ENCODE results near the gene CIDEA. TPM values are rescaled to one million over a fixed set of nuclear protein-coding genes. Genes with fewer than 3 reads are reported as not detected.

Gene CIDEA
- total RNA-seq, 2 donors from 2014 or later, result 56.7 TPM; not detected in 1

DNA sequence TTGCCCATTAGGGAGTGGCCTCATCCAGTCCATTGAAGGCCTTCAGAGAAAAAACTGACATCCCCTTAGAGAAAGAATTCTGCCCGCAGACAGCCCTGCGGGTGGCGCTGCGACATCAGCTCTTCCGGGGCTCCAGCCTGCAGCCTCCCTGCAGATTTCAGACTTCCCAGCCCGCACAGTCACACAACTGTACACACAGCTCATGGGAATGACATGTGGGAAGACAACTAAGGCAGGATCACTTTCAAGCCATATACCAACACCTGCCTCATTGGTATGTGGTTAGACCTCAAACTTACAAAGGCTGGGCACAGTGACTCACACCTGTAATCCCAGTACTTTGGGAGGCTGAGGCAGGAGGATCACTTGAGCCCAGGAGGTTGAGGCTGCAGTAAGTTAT is 29.1 kb downstream of the CIDEA start:
- ATAC-seq, result no peak
- peak in 1 of 4 donors; percentile 20 for DNase-seq
- no peak overlapping the region for H3K4me3 ChIP-seq
- TF ChIP-seq POLR2A (IDR thresholded peaks at IDR 0.05), result no peak
- TF ChIP-seq, protein P1, sequence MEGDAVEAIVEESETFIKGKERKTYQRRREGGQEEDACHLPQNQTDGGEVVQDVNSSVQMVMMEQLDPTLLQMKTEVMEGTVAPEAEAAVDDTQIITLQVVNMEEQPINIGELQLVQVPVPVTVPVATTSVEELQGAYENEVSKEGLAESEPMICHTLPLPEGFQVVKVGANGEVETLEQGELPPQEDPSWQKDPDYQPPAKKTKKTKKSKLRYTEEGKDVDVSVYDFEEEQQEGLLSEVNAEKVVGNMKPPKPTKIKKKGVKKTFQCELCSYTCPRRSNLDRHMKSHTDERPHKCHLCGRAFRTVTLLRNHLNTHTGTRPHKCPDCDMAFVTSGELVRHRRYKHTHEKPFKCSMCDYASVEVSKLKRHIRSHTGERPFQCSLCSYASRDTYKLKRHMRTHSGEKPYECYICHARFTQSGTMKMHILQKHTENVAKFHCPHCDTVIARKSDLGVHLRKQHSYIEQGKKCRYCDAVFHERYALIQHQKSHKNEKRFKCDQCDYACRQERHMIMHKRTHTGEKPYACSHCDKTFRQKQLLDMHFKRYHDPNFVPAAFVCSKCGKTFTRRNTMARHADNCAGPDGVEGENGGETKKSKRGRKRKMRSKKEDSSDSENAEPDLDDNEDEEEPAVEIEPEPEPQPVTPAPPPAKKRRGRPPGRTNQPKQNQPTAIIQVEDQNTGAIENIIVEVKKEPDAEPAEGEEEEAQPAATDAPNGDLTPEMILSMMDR (IDR thresholded peaks at IDR 0.05), result peak in 2 of 7 experiments; percentile 6
- intact Hi-C loops (cut with DNase I), result no loop called here
- H3K27ac ChIP-seq, result no peak overlapping the region
- H3K36me3 ChIP-seq (replicated peaks in 1 of 2; ENCODE audit: insufficient read depth in 1 of 2, low read depth in 2 of 2), result no peaks in the 10 kb centered on the region
- H3K27me3 ChIP-seq, result no peaks in the 10 kb centered on the region
- peaks cover 12% of the 10 kb centered on the region for H3K4me1 ChIP-seq
- no peaks in the 10 kb centered on the region for H3K9me3 ChIP-seq
- WGBS, 2 donors, result 44 to 46% methylated on average over 6 of the region's 6 CpGs

DNA sequence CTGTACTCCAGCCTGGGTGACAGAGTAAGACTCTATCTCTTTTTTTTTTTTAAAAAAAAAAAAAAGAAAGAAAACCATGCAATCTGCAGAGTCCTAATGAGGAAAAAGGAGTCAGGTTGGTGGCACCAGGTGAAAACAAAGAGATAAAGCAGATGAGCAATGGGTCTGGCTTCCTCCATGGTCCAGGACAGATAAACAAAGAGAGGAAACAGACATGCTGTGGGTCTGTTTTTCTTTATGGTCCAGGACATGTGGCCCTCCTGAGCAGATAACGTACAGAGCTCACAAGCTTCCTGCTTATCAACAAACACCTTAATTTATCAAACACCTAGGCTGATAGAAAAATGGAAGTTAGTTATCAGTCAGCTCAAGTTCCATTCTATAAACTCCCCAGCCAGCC is 29.5 kb downstream of the CIDEA start:
- Histone ChIP-seq H3K36me3 (replicated peaks in 1 of 2; ENCODE audit: insufficient read depth in 1 of 2, low read depth in 2 of 2) (no peaks in the 10 kb centered on the region), H3K9me3 (no peaks in the 10 kb centered on the region), H3K27me3 (no peaks in the 10 kb centered on the region), H3K4me3 (no peak overlapping the region), H3K4me1 (peaks cover 16% of the 10 kb centered on the region), H3K27ac (no peak overlapping the region)
- DNase-seq (no peak), ATAC-seq (no peak)
- no peak for TF ChIP-seq POLR2A (IDR thresholded peaks at IDR 0.05)
- TF ChIP-seq, protein P1 (IDR thresholded peaks at IDR 0.05), result no peak
- WGBS, 2 donors, result 47 to 70% methylated on average over 1 of the region's 1 CpG
- intact Hi-C loops (cut with DNase I), result no loop called here

DNA sequence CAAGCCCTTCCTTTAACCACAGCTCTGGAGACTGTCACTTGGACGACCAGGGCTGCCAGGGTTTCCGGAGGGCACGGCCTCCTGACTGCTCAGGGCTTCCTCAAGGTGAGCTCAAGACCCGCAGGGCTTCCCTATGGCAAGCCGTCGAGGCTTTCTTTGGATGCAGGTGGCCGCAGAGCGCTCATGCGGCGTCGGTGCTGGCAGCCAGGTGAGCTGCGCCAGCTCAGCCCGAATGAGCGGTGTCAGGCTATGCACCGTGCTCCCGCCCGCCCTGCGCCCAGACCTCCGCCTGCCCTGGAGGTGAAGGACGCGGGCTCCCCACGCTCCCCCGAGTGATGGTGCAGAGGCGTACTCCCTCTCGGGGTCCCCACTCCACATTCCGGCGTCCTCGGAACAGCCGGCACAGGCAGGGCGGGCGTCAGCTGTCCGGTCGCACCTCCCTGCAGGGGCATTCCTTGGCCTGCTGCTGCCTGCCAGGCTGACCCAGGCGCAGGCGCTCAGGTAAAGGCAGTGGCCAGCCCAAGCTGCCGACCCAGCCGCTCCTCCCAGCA is 33.0 kb downstream of the CIDEA start:
- H3K27me3 ChIP-seq, result no peaks in the 10 kb centered on the region
- no peaks in the 10 kb centered on the region for H3K9me3 ChIP-seq
- H3K4me3 ChIP-seq, result no peak overlapping the region
- DNase-seq (peak in 2 of 4 donors; percentile 43 to 50), ATAC-seq (peak; percentile 78)
- H3K36me3 ChIP-seq (replicated peaks in 1 of 2; ENCODE audit: insufficient read depth in 1 of 2, low read depth in 2 of 2), result no peaks in the 10 kb centered on the region
- H3K27ac ChIP-seq, result peak overlapping the region in 1 of 4 donors; percentile 22
- H3K4me1 ChIP-seq, result peaks cover 20% of the 10 kb centered on the region
- TF ChIP-seq POLR2A (IDR thresholded peaks at IDR 0.05), result peak in 1 of 3 donors; percentile 15
- TF ChIP-seq, protein P1 (IDR thresholded peaks at IDR 0.05), result no peak
- 34 to 61% methylated on average over 7 to 27 of the region's 37 CpGs for WGBS, 2 donors
- intact Hi-C loops (cut with DNase I), result no loop called here

DNA sequence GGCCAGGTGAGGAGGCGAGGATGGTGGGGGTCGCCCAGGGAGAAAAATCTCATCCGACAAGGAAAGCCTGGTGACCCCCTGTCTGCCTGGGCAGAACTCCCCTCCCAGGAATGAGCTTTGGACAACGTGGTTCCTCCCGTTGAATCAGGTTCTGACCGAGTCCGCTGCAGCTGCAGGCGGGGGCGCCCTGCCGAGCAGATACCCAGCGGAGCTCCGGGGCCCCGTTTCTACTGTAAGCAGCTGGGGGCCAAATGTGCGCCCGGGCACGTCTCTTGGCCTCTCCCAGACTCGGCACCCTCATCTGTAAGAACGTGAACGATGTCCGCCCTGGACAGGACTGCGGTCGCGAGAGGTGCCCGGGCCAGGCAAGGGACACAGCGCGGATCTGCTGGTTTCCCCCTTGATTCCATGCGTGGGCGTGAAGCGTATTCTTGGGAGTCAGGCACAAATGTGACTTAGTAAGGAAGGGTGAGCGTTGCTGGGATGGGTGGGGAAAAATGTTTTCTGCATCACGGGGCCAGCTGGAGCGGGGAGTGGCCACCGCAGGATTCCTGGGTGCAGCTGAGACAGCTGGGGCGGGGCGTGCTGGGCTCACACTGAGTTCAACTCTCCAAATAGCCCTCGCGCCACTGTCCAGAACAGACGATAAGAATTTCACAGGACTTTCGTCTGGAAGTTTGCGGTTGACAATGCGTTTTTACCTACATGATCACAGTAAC is 33.7 kb downstream of the CIDEA start:
- Histone ChIP-seq H3K27me3 (no peaks in the 10 kb centered on the region), H3K9me3 (no peaks in the 10 kb centered on the region), H3K4me1 (peaks cover 20% of the 10 kb centered on the region), H3K4me3 (no peak overlapping the region), H3K36me3 (replicated peaks in 1 of 2; ENCODE audit: insufficient read depth in 1 of 2, low read depth in 2 of 2) (no peaks in the 10 kb centered on the region), H3K27ac (peak overlapping the region in 2 of 4 donors; percentile 15 to 22)
- intact Hi-C loops (cut with DNase I), result no loop called here
- DNase-seq (peak; percentile 57 to 73 (median 70)), ATAC-seq (peak; percentile 79)
- WGBS, 2 donors, result 2% methylated on average over 41 of the region's 41 CpGs; no CpG with 5 or more reads in 1 of the 2 donors
- TF ChIP-seq POLR2A (IDR thresholded peaks at IDR 0.05), result peak in 2 of 3 donors; percentile 22 to 31
- TF ChIP-seq, protein P1 (IDR thresholded peaks at IDR 0.05), result no peak

Data from body of pancreas (tissue), 4 donors.